Vagina (tissue), 2 donors: Measurements from ENCODE around the gene PLEKHJ1. TPM values are rescaled to one million over a fixed set of nuclear protein-coding genes. Genes with fewer than 3 reads are reported as not detected.

Experiments
- DNase-seq, 2 donors: peaks; one replicate each; pipeline ENCODE4 v3.0.0-alpha.2; 2017; ENCODE audit errors: extremely low spot score in 2 of 2
- H3K27ac ChIP-seq: fragments of 200-600 bp; sonication (generic); one replicate; pipeline ENCODE4 v1.5.1; 2019
- H3K27me3 ChIP-seq: fragments of 200-600 bp; sonication (generic); one replicate; pipeline ENCODE4 v1.5.1; 2019
- H3K36me3 ChIP-seq, 2 donors: fragments of 200-600 bp; sonication (generic); one replicate each; pipeline ENCODE4 v1.5.1; 2017 to 2019
- H3K4me1 ChIP-seq: fragments of 200-600 bp; sonication (generic); one replicate; pipeline ENCODE4 v1.5.1; 2019
- H3K4me3 ChIP-seq, 2 donors: fragments of 200-600 bp; sonication (generic); 1 replicate in 1 of 2; 2 replicates in 1 of 2; pipeline ENCODE4 v1.5.1; 2016 to 2019
- H3K9me3 ChIP-seq: fragments of 200-600 bp; sonication (generic); one replicate; pipeline ENCODE4 v1.5.1; 2019
- POLR2A ChIP-seq, 2 donors: fragments of 450-650 bp; IDR thresholded peaks; one replicate each; pipeline ENCODE4 v1.6.1; 2017; ENCODE audit warnings: antibody characterized with exemption in 2 of 2, mild to moderate bottlenecking in 2 of 2, moderate library complexity in 2 of 2
- POLR2AphosphoS5 ChIP-seq, 2 donors: sonication (generic); formaldehyde crosslinking; IDR thresholded peaks; one replicate each; pipeline ENCODE4 v1.9.0; 2017; ENCODE audit warnings: antibody characterized with exemption in 2 of 2, mild to moderate bottlenecking in 2 of 2, low read depth in 1 of 2; ENCODE audit not compliant: insufficient read depth in 1 of 2
- intact Hi-C: fragments of 100-400 bp; cut with DNase I; formaldehyde crosslinking; loops from one replicate; pipeline ENCODE4 v1.15.1; 2023
- total RNA-seq: library from RNA; depleted of rRNA; stranded (reverse); fragments of >200 nt; gene quantifications from one replicate; pipeline ENCODE4 v1.2.3, GENCODE V29; 2016
- TF ChIP-seq, protein P1 (sequence below), 3 experiments: fragments of 450-650 bp in 2 of 3; fragments of 200-600 bp in 1 of 3; sonication (generic) in 1 of 3; IDR thresholded peaks; one replicate each; pipeline ENCODE4 v1.5.1; 2017 to 2019; ENCODE audit warnings: antibody characterized with exemption in 3 of 3, mild to moderate bottlenecking in 2 of 3, moderate library complexity in 2 of 3

The PLEKHJ1 gene
- total RNA-seq, 1 donor from 2014 or later = 30.7 TPM

DNA sequence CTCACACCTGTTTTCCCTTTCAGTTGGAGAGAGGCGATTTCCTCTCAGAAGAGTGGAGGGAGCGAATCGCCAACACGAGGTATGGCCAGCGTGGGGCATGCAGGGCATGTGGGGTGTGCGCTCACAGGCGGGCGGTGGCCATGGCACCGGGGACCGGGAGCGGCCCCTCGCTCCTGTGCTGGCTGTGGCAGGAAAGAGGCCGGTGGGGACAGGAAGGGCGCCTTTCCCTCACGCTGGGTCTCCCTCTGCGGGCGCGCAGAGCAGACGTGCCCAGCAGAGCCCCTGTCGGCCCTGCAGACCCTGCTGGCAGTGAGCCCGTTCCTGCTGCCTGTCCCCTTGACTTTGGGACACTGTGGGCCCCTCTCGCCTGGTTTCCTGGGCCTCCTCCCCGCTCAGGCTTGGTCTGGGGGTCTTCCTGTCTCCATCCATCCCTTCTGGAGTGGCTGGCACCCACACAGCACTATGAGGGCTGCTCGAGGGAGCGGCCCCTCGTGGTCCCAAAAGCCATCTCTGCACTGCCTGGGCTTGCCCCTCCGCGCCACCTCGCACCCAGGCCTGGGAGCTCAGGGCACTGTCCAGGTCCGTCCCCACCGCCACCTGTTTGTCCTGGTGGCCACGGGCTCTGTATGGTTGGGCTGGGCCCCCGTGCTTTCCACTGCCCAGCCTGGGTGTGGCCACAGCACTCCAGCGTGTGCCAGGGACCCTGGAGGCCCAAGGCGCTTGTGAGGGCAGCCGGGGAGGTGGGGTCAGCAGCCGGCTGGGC lies 36.1 kb downstream of the PLEKHJ1 start:
- H3K4me1 ChIP-seq = peaks cover 16% of the 10 kb centered on the region
- TF ChIP-seq POLR2A (IDR thresholded peaks at IDR 0.05) (no peak), POLR2AphosphoS5 (IDR thresholded peaks at IDR 0.05; ENCODE audit: insufficient read depth in 1 of 2, low read depth in 1 of 2) (no peak)

GRCh38 chr19:2199215-2199614 lies 36.9 kb downstream of the PLEKHJ1 start:
- no peak for DNase-seq
- Histone ChIP-seq H3K27me3 (no peaks in the 10 kb centered on the region), H3K36me3 (peaks cover 0 to 20% of the 10 kb centered on the region in 2 donors), H3K4me3 (no peak overlapping the region), H3K27ac (no peak overlapping the region), H3K4me1 (peaks cover 7% of the 10 kb centered on the region), H3K9me3 (no peaks in the 10 kb centered on the region)
- intact Hi-C loops = no loop called here
- TF ChIP-seq, protein P1, sequence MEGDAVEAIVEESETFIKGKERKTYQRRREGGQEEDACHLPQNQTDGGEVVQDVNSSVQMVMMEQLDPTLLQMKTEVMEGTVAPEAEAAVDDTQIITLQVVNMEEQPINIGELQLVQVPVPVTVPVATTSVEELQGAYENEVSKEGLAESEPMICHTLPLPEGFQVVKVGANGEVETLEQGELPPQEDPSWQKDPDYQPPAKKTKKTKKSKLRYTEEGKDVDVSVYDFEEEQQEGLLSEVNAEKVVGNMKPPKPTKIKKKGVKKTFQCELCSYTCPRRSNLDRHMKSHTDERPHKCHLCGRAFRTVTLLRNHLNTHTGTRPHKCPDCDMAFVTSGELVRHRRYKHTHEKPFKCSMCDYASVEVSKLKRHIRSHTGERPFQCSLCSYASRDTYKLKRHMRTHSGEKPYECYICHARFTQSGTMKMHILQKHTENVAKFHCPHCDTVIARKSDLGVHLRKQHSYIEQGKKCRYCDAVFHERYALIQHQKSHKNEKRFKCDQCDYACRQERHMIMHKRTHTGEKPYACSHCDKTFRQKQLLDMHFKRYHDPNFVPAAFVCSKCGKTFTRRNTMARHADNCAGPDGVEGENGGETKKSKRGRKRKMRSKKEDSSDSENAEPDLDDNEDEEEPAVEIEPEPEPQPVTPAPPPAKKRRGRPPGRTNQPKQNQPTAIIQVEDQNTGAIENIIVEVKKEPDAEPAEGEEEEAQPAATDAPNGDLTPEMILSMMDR (IDR thresholded peaks at IDR 0.05) = no peak
- TF ChIP-seq POLR2A (IDR thresholded peaks at IDR 0.05) = no peak
- no peak for TF ChIP-seq POLR2AphosphoS5 (IDR thresholded peaks at IDR 0.05; ENCODE audit: insufficient read depth in 1 of 2, low read depth in 1 of 2)

More for the DNA sequence above, 36.1 kb downstream of the PLEKHJ1 start:
- Histone ChIP-seq H3K9me3 (no peaks in the 10 kb centered on the region), H3K27ac (no peak overlapping the region), H3K4me3 (no peak overlapping the region), H3K36me3 (peaks cover 0 to 13% of the 10 kb centered on the region in 2 donors), H3K27me3 (no peaks in the 10 kb centered on the region)
- DNase-seq = no peak
- intact Hi-C loops = no loop called here

DNA sequence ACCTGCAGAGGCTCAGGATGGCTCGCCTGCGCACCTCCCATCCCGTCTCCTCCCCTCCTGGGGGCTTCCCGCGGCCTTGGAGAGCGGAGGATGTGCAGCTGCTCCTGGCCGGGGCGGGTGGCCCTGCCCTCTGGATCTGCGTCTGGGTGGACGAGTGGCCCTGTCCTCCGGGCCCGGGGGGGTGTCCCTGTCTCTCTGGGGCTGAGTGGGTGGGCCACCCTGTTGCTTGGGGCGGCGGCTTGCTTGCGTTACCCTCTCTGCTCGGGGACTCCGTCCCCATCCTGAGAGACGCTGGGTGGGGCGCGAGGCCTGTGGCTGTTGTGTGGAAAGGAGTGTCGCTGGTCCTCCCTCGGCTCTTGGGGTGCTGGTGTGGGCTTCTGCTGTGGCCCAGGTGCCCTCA lies 37.8 kb downstream of the PLEKHJ1 start:
- no peak overlapping the region for H3K27ac ChIP-seq
- DNase-seq = no peak
- TF ChIP-seq POLR2AphosphoS5 (IDR thresholded peaks at IDR 0.05; ENCODE audit: insufficient read depth in 1 of 2, low read depth in 1 of 2) (no peak), POLR2A (IDR thresholded peaks at IDR 0.05) (no peak)
- TF ChIP-seq, protein P1 (IDR thresholded peaks at IDR 0.05) = no peak
- no peaks in the 10 kb centered on the region for H3K9me3 ChIP-seq
- H3K36me3 ChIP-seq = peaks cover 0 to 23% of the 10 kb centered on the region in 2 donors
- intact Hi-C loops = no loop called here
- H3K4me1 ChIP-seq = no peaks in the 10 kb centered on the region
- H3K4me3 ChIP-seq = no peak overlapping the region
- H3K27me3 ChIP-seq = no peaks in the 10 kb centered on the region

DNA sequence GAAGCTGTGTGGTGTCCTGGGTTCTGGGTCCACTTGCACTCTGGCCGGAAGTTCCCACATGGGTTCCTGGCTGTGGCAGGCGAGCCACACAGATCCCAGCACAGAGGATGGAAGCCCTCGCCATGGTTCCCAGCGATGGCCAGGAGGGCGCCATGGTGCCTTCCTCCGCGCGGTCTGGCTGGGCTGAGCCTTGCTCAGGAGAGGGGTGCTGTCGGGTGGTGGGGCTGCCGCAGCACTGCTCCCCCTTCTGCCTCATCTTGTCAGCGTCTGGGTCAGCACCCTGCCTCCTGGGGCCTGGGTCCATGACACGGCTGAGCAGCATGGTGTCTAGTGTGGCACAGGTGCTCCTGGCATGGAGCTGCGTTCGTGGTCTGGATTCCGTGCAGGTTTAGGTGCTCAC lies 38.9 kb downstream of the PLEKHJ1 start:
- H3K4me3 ChIP-seq = no peak overlapping the region
- no peaks in the 10 kb centered on the region for H3K9me3 ChIP-seq
- no peak for DNase-seq
- peaks cover 0 to 23% of the 10 kb centered on the region in 2 donors for H3K36me3 ChIP-seq
- intact Hi-C loops = no loop called here
- no peaks in the 10 kb centered on the region for H3K27me3 ChIP-seq
- no peak for TF ChIP-seq POLR2A (IDR thresholded peaks at IDR 0.05)
- no peak for TF ChIP-seq POLR2AphosphoS5 (IDR thresholded peaks at IDR 0.05; ENCODE audit: insufficient read depth in 1 of 2, low read depth in 1 of 2)
- H3K4me1 ChIP-seq = no peaks in the 10 kb centered on the region
- H3K27ac ChIP-seq = no peak overlapping the region

GRCh38 chr19:2195914-2196313 lies 40.2 kb downstream of the PLEKHJ1 start:
- Histone ChIP-seq H3K27ac (no peak overlapping the region), H3K27me3 (no peaks in the 10 kb centered on the region), H3K9me3 (no peaks in the 10 kb centered on the region), H3K4me1 (no peaks in the 10 kb centered on the region), H3K4me3 (no peak overlapping the region), H3K36me3 (peaks cover 0 to 37% of the 10 kb centered on the region in 2 donors)
- intact Hi-C loops = no loop called here
- DNase-seq = no peak
- no peak for TF ChIP-seq POLR2AphosphoS5 (IDR thresholded peaks at IDR 0.05; ENCODE audit: insufficient read depth in 1 of 2, low read depth in 1 of 2)
- TF ChIP-seq POLR2A (IDR thresholded peaks at IDR 0.05) = no peak
- TF ChIP-seq, protein P1 (IDR thresholded peaks at IDR 0.05) = no peak

DNA sequence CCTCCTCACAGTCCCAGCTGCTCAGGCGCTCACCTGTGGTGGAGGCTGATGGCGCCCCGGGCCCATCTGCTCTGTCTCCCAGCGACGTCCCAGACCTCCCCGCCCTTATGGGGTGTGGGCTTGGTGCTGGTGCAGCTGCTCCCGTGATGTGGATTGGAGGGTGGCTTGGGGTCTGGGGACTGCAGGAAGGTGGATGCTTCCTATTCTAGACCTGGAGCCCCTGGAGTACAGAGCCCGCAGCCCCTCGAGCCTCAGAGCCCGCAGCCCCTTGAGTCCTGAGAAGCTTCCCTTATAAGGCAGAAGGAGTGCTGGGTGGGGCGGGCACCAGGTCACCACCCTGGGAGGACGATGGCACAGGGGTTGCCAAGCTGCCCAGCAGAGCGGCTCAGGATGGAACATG lies 40.8 kb downstream of the PLEKHJ1 start:
- no peak for DNase-seq
- Histone ChIP-seq H3K27ac (no peak overlapping the region), H3K4me3 (no peak overlapping the region), H3K27me3 (no peaks in the 10 kb centered on the region), H3K4me1 (no peaks in the 10 kb centered on the region), H3K36me3 (peaks cover 0 to 37% of the 10 kb centered on the region in 2 donors), H3K9me3 (no peaks in the 10 kb centered on the region)
- TF ChIP-seq POLR2A (IDR thresholded peaks at IDR 0.05) = no peak
- no peak for TF ChIP-seq POLR2AphosphoS5 (IDR thresholded peaks at IDR 0.05; ENCODE audit: insufficient read depth in 1 of 2, low read depth in 1 of 2)
- intact Hi-C loops = no loop called here
